AG04450 (cell line): ENCODE results near the gene FBXW8. TPM values are rescaled to one million over a fixed set of nuclear protein-coding genes. Genes with fewer than 3 reads are reported as not detected.

Experiments used
- CTCF ChIA-PET: fragments of 300-600, 350-600 bp; formaldehyde crosslinking; extraction: SDS; loops from one replicate; lab custom pipeline; 2022; ENCODE audit warnings: antibody characterized with exemption, inconsistent platforms; lab: Charles Lee
- POLR2A ChIA-PET: fragments of 350-600 bp; formaldehyde crosslinking; extraction: SDS; loops from one replicate; lab custom pipeline; 2021; ENCODE audit warnings: antibody characterized with exemption, inconsistent platforms; lab: Yijun Ruan, JAX
- DNase-seq: peaks from one replicate; pipeline ENCODE4 v3.0.0-alpha.2; 2011; ENCODE audit warnings: low read depth, low spot score
- H3K27ac ChIP-seq: one replicate; pipeline ENCODE4 v1.5.1; 2012; ENCODE audit warnings: low read depth, low read length, control low read depth
- H3K27me3 ChIP-seq: one replicate; pipeline ENCODE4 v1.6.0; 2012; ENCODE audit warnings: low read length; ENCODE audit not compliant: control insufficient read depth, insufficient read depth
- H3K4me3 ChIP-seq: 2 replicates; pipeline ENCODE4 v1.5.1; 2011; ENCODE audit warnings: mild to moderate bottlenecking, low read depth, low read length, control low read depth
- H3K9me3 ChIP-seq: 2 replicates; pipeline ENCODE4 v1.5.1; 2012; ENCODE audit warnings: low read length; ENCODE audit not compliant: control insufficient read depth, insufficient read depth
- polyA plus RNA-seq: library from polyadenylated mRNA; depleted of rRNA; stranded (reverse); fragments of >200 nt; gene quantifications from 2 replicates; pipeline ENCODE4 v1.2.3, GENCODE V29; 2011
- TF ChIP-seq, protein P1 (sequence below): IDR thresholded peaks from 2 replicates; pipeline ENCODE4 v1.5.1; 2011; ENCODE audit warnings: low read depth, low read length, control low read depth, inconsistent platforms

Gene FBXW8
- polyA plus RNA-seq, 1 experiment = 23.0 TPM

DNA sequence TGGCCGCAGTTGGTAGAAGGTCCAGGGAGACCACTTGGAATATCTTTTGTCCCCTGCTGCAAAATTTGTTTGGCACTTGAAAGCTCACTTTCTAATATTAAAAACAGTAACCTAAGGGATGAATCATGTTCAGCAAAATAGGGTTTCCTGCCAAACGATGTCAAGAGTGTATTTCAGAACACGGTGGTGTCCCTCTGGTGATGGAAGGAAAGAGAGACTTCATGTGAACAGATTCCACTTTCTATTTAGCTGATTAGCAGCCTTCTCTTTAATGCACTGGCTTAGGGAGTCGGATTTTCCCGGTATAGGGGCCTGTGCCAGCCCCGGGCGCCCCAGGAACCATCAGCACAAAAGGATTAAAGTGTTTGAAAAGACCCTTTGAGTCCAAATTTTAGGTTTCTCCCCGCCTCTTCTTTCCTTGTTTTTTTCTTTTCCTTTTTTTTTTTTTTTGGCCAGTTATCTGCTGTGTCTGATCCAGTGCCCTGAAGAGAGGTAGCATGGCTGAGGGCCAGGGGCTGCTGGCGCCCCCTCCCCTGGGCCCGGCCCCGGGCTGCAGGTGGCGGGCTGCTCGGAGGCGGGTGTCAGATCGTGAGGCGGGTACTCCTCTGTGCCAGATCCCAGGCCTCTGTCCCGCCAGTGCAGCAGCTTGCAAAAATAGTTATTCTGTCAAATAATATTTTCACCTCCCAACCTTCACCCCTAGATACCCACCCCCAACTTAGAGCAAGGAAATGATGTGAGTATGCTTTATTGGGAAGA lies 100.1 kb downstream of the FBXW8 start:
- CTCF ChIA-PET = interaction anchor here (0.6 kb wide), 2 partner anchors 14 to 147 kb away, joined by 3 read pairs; no protein-coding TSS in a partner anchor
- TF ChIP-seq, protein P1, sequence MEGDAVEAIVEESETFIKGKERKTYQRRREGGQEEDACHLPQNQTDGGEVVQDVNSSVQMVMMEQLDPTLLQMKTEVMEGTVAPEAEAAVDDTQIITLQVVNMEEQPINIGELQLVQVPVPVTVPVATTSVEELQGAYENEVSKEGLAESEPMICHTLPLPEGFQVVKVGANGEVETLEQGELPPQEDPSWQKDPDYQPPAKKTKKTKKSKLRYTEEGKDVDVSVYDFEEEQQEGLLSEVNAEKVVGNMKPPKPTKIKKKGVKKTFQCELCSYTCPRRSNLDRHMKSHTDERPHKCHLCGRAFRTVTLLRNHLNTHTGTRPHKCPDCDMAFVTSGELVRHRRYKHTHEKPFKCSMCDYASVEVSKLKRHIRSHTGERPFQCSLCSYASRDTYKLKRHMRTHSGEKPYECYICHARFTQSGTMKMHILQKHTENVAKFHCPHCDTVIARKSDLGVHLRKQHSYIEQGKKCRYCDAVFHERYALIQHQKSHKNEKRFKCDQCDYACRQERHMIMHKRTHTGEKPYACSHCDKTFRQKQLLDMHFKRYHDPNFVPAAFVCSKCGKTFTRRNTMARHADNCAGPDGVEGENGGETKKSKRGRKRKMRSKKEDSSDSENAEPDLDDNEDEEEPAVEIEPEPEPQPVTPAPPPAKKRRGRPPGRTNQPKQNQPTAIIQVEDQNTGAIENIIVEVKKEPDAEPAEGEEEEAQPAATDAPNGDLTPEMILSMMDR = no peak
- Histone ChIP-seq H3K27ac (no peak overlapping the region), H3K9me3 (peaks cover 8% of the 10 kb centered on the region; the same call in 1 of the 2 replicates), H3K27me3 (no peaks in the 10 kb centered on the region), H3K4me3 (no peak overlapping the region)
- POLR2A ChIA-PET = no interaction called here
- DNase-seq = no peak

GRCh38 chr12:117011988-117012805 lies 101.4 kb downstream of the FBXW8 start:
- DNase-seq = no peak
- TF ChIP-seq, protein P1 = no peak
- Histone ChIP-seq H3K9me3 (peaks cover 8% of the 10 kb centered on the region; the same call in 1 of the 2 replicates), H3K4me3 (no peak overlapping the region), H3K27me3 (no peaks in the 10 kb centered on the region), H3K27ac (no peak overlapping the region)
- ChIA-PET CTCF (interaction anchor here (1.0 to 1.5 kb wide), 2 partner anchors 11 to 12 kb away, joined by 3 to 5 read pairs; no protein-coding TSS in a partner anchor), POLR2A (no interaction called here)

DNA sequence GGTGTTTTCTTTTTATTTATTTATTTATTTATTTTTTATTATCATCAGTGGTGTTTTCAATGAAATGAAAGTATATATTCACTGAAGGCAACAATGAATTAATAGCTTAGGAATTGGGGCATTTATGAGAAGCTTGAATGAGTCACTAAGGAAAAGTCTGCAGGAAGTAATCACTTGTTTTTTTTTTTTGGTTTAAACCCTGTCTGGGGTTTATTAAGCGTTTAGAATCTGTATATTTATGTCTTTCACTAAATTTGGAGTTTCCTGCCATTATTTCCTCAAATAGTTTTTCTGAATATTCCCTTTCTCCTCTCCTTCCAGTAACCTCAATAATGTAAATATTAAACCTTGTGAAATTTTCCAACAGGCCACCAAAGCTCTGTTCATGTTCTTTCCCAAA lies 103.0 kb downstream of the FBXW8 start:
- Histone ChIP-seq H3K27me3 (no peaks in the 10 kb centered on the region), H3K9me3 (peaks cover 8% of the 10 kb centered on the region; the same call in 1 of the 2 replicates), H3K4me3 (no peak overlapping the region), H3K27ac (no peak overlapping the region)
- DNase-seq = no peak
- TF ChIP-seq, protein P1 = no peak
- CTCF ChIA-PET = interaction anchor here (1.4 to 1.7 kb wide), 2 partner anchors 9 to 11 kb away, joined by 4 to 6 read pairs; no protein-coding TSS in a partner anchor
- POLR2A ChIA-PET = no interaction called here

DNA sequence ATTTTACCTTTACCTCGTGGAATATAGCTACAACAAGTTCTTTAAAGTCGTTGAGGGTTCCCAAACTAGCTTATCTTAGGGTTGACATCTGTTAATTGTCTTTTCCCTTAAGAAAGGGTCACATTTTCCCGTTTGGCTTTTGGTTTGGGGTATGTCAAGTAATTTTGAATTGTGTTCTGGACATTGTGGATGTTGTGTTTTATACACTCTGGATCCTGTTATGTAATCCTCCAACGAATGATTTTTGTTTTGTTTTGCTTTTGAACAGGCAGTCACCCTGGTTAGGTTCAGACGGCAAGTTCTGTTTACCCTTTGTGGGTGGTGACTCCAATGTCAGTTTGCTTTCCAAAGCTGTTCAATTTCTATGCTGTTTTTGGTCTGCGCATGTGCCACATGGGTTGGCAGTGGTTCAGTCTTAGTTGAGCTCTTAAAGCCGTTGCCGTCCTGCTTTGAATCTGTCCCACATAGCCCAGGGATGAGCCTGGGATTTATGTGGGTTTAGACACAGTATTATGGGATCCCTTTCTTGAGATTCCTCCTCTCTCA lies 103.7 kb downstream of the FBXW8 start:
- ChIA-PET POLR2A (no interaction called here), CTCF (interaction anchor here (1.0 to 1.7 kb wide), 3 partner anchors 8 to 11 kb away, joined by 4 to 6 read pairs (median 4); no protein-coding TSS in a partner anchor)
- Histone ChIP-seq H3K9me3 (peaks cover 8% of the 10 kb centered on the region; the same call in 1 of the 2 replicates), H3K4me3 (no peak overlapping the region), H3K27me3 (no peaks in the 10 kb centered on the region), H3K27ac (no peak overlapping the region)
- DNase-seq = no peak
- TF ChIP-seq, protein P1 = no peak
